Measurements from ENCODE around the gene TTC33.

The TTC33 gene

GRCh38 chr5:40494631-40495236 is 261.0 kb downstream of the TTC33 start:
- Histone ChIP-seq H3K4me1 (ENCODE audit: control insufficient read depth, low read depth, low read length) (no peaks in the 10 kb centered on the region), H3K27ac (ENCODE audit: low read length) (no peak overlapping the region), H3K27me3 (ENCODE audit: control insufficient read depth, insufficient read depth, low read length) (no peaks in the 10 kb centered on the region), H3K4me3 (ENCODE audit: low read length) (no peak overlapping the region), H3K36me3 (ENCODE audit: control insufficient read depth, low read depth, low read length) (no peaks in the 10 kb centered on the region), H3K9ac (ENCODE audit: low read length) (no peak overlapping the region), H3K9me3 (ENCODE audit: control insufficient read depth, low read depth, low read length) (no peaks in the 10 kb centered on the region)

DNA sequence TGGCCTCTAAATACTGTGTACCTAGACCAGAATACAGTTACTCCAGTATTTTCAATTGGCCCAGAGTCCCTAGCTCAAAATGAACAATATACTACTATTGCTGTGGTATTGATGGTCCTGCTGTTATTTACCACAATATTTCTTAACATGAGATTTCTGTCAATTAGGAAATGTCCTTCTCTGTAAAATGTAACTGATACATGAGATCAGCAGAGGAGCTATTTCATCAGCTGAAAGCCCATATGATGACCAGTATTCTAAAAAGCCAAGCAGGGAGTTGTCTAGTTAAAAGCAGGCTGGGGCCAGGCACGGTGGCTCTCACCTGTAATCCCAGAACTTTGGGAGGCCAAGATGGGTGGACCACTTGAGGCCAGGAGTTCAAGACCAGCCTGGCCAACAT is 263.7 kb downstream of the TTC33 start:
- Histone ChIP-seq H3K4me3 (ENCODE audit: low read length) (no peak overlapping the region), H3K36me3 (ENCODE audit: control insufficient read depth, low read depth, low read length) (no peaks in the 10 kb centered on the region), H3K9me3 (ENCODE audit: control insufficient read depth, low read depth, low read length) (no peaks in the 10 kb centered on the region), H3K27me3 (ENCODE audit: control insufficient read depth, insufficient read depth, low read length) (no peaks in the 10 kb centered on the region), H3K4me1 (ENCODE audit: control insufficient read depth, low read depth, low read length) (no peaks in the 10 kb centered on the region), H3K27ac (ENCODE audit: low read length) (no peak overlapping the region), H3K9ac (ENCODE audit: low read length) (no peak overlapping the region)

DNA sequence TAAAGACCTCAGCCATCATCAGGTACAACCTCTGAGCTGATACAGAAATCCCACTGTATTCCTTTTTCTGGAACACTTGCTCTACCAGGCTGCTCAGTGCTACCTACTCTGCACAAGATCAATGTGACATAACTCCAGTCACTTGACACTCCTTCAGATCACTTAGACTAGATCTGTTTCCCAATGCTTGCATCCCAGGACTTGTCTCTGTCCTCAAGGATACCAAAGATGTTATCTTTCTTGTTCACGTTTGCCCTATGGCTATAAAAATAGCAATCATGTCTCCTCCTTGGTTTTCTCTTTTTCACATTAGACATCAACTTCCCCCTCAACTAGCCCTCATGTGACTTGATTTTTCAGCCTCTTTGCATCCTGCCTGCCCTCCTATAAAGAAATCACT is 264.1 kb downstream of the TTC33 start:
- H3K9me3 ChIP-seq (ENCODE audit: control insufficient read depth, low read depth, low read length): no peaks in the 10 kb centered on the region
- H3K4me1 ChIP-seq (ENCODE audit: control insufficient read depth, low read depth, low read length): no peaks in the 10 kb centered on the region
- no peak overlapping the region for H3K4me3 ChIP-seq (ENCODE audit: low read length)
- no peaks in the 10 kb centered on the region for H3K36me3 ChIP-seq (ENCODE audit: control insufficient read depth, low read depth, low read length)
- H3K9ac ChIP-seq (ENCODE audit: low read length): no peak overlapping the region
- no peak overlapping the region for H3K27ac ChIP-seq (ENCODE audit: low read length)
- no peaks in the 10 kb centered on the region for H3K27me3 ChIP-seq (ENCODE audit: control insufficient read depth, insufficient read depth, low read length)

- Histone ChIP-seq H3K27me3 (ENCODE audit: control insufficient read depth, insufficient read depth, low read length) (no peaks in the 10 kb centered on the region), H3K9me3 (ENCODE audit: control insufficient read depth, low read depth, low read length) (no peaks in the 10 kb centered on the region), H3K4me3 (ENCODE audit: low read length) (no peak overlapping the region), H3K36me3 (ENCODE audit: control insufficient read depth, low read depth, low read length) (no peaks in the 10 kb centered on the region), H3K4me1 (ENCODE audit: control insufficient read depth, low read depth, low read length) (no peaks in the 10 kb centered on the region), H3K9ac (ENCODE audit: low read length) (no peak overlapping the region), H3K27ac (ENCODE audit: low read length) (no peak overlapping the region)
Observed at GRCh38 chr5:40490464-40491111, 265.2 kb downstream of the TTC33 start.

DNA sequence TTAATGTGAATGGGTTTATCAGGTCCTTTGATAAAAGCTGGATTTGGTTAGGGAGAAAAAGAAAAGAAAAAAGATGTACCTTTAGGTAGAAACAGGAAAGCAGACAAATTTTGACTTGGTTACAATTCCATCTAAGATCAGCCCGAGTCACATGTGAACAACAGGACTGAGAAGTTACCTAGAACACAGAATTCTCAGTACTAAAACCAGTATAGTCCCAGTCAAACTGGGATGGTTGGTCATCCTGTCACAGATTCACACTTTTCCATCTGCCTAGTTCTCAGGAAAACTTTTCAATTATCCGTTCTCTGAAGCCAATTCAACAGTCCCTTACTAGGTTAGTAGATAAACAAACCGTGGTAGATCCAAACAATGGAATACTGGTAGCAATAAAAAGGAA is 266.3 kb downstream of the TTC33 start:
- Histone ChIP-seq H3K9ac (ENCODE audit: low read length) (no peak overlapping the region), H3K27ac (ENCODE audit: low read length) (no peak overlapping the region), H3K4me1 (ENCODE audit: control insufficient read depth, low read depth, low read length) (no peaks in the 10 kb centered on the region), H3K9me3 (ENCODE audit: control insufficient read depth, low read depth, low read length) (no peaks in the 10 kb centered on the region), H3K36me3 (ENCODE audit: control insufficient read depth, low read depth, low read length) (no peaks in the 10 kb centered on the region), H3K27me3 (ENCODE audit: control insufficient read depth, insufficient read depth, low read length) (no peaks in the 10 kb centered on the region), H3K4me3 (ENCODE audit: low read length) (no peak overlapping the region)

DNA sequence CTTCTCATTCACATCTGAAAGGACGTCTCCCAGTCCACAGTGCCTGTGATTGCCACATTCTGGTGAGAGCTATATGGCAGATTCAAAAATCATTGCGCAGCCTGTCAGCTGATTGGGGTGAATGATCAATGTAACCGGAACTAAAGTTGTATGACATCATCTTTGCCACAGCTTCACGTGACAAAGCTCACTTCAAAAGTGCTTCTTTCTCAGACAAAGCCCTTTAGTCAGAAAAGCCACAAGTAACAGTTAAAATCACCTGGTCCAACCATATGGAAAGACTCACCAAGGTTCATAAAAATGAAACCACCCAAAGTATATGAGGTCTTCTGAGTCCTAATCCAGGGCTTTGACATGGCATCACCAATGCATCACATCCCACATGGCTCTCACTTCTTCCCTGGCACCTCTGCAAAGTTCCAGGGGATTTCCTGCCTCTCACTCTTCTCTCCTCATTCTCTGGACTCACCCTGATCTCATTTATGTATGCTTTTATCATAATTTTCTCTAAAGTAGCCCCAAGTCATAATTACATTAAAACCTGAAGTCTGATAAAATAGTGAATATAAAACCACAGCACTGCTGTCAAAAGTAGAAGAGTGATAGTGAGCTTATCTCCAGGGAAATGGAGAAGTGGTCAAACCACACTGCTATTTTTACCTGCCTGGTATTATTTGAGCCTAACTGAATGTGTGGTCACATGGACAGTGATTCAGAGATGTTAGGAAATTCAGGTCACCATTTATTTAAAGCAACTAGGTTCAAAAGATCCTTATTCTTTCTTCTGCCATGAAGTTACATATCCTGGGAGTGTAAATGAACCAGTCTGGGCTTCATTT is 269.1 kb downstream of the TTC33 start:
- H3K9ac ChIP-seq (ENCODE audit: low read length): no peak overlapping the region
- H3K4me1 ChIP-seq (ENCODE audit: control insufficient read depth, low read depth, low read length): no peaks in the 10 kb centered on the region
- no peaks in the 10 kb centered on the region for H3K9me3 ChIP-seq (ENCODE audit: control insufficient read depth, low read depth, low read length)
- no peaks in the 10 kb centered on the region for H3K27me3 ChIP-seq (ENCODE audit: control insufficient read depth, insufficient read depth, low read length)
- no peak overlapping the region for H3K4me3 ChIP-seq (ENCODE audit: low read length)
- no peak overlapping the region for H3K27ac ChIP-seq (ENCODE audit: low read length)
- no peaks in the 10 kb centered on the region for H3K36me3 ChIP-seq (ENCODE audit: control insufficient read depth, low read depth, low read length)

- Histone ChIP-seq H3K36me3 (ENCODE audit: control insufficient read depth, low read depth, low read length) (no peaks in the 10 kb centered on the region), H3K4me1 (ENCODE audit: control insufficient read depth, low read depth, low read length) (no peaks in the 10 kb centered on the region), H3K4me3 (ENCODE audit: low read length) (no peak overlapping the region), H3K9me3 (ENCODE audit: control insufficient read depth, low read depth, low read length) (no peaks in the 10 kb centered on the region), H3K27me3 (ENCODE audit: control insufficient read depth, insufficient read depth, low read length) (no peaks in the 10 kb centered on the region), H3K9ac (ENCODE audit: low read length) (no peak overlapping the region), H3K27ac (ENCODE audit: low read length) (no peak overlapping the region)
Observed at GRCh38 chr5:40485021-40485998, 270.5 kb downstream of the TTC33 start.

- Histone ChIP-seq H3K4me1 (ENCODE audit: control insufficient read depth, low read depth, low read length) (no peaks in the 10 kb centered on the region), H3K36me3 (ENCODE audit: control insufficient read depth, low read depth, low read length) (no peaks in the 10 kb centered on the region), H3K27ac (ENCODE audit: low read length) (no peak overlapping the region), H3K27me3 (ENCODE audit: control insufficient read depth, insufficient read depth, low read length) (no peaks in the 10 kb centered on the region), H3K9me3 (ENCODE audit: control insufficient read depth, low read depth, low read length) (no peaks in the 10 kb centered on the region), H3K4me3 (ENCODE audit: low read length) (no peak overlapping the region), H3K9ac (ENCODE audit: low read length) (no peak overlapping the region)
Observed at GRCh38 chr5:40484495-40484894, 271.3 kb downstream of the TTC33 start.

- H3K4me1 ChIP-seq (ENCODE audit: control insufficient read depth, low read depth, low read length): no peaks in the 10 kb centered on the region
- H3K9ac ChIP-seq (ENCODE audit: low read length): no peak overlapping the region
- H3K27ac ChIP-seq (ENCODE audit: low read length): no peak overlapping the region
- H3K4me3 ChIP-seq (ENCODE audit: low read length): no peak overlapping the region
- no peaks in the 10 kb centered on the region for H3K27me3 ChIP-seq (ENCODE audit: control insufficient read depth, insufficient read depth, low read length)
- no peaks in the 10 kb centered on the region for H3K9me3 ChIP-seq (ENCODE audit: control insufficient read depth, low read depth, low read length)
- H3K36me3 ChIP-seq (ENCODE audit: control insufficient read depth, low read depth, low read length): no peaks in the 10 kb centered on the region
Observed at GRCh38 chr5:40483316-40483715, 272.4 kb downstream of the TTC33 start.

DNA sequence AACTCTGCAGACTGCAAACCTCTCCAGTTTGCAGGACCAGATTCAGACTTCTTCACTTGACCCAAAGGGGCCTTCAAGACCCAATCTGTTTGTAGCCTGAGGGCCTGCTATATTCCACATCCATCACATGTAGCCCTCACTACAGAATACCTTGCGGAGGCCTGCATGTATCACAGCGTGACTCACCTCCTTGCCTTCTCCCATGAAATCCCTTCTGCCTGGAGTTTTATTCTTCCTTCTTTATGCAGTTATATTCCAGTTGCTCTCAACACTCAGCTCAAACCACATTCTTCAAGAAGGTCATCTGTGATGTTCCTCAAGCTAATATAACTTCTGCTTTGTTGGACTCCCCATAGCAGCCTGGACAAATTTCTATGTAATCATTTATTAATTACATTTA is 274.5 kb downstream of the TTC33 start:
- Histone ChIP-seq H3K4me3 (ENCODE audit: low read length) (no peak overlapping the region), H3K4me1 (ENCODE audit: control insufficient read depth, low read depth, low read length) (no peaks in the 10 kb centered on the region), H3K9ac (ENCODE audit: low read length) (no peak overlapping the region), H3K36me3 (ENCODE audit: control insufficient read depth, low read depth, low read length) (no peaks in the 10 kb centered on the region), H3K9me3 (ENCODE audit: control insufficient read depth, low read depth, low read length) (no peaks in the 10 kb centered on the region), H3K27me3 (ENCODE audit: control insufficient read depth, insufficient read depth, low read length) (no peaks in the 10 kb centered on the region), H3K27ac (ENCODE audit: low read length) (no peak overlapping the region)

DNA sequence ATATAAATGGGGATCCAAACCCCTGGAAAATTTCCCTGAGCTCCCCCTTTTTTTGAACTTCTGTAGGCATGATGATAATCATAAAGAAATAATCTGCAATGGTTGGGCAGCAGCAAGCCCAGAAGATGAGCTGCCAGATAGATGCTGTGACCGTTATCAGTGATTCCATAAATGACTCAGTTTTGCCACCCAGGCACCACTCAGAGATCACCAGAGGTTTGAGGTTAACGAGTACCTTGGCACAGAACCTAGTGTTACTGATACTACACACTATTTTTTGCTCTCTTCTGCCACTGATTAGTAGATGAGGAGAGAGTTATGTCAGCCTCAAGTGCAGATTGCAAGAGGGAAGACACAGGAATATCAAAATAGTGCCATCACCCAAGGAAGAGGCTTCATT is 275.4 kb downstream of the TTC33 start:
- H3K9ac ChIP-seq (ENCODE audit: low read length): no peak overlapping the region
- no peaks in the 10 kb centered on the region for H3K9me3 ChIP-seq (ENCODE audit: control insufficient read depth, low read depth, low read length)
- H3K36me3 ChIP-seq (ENCODE audit: control insufficient read depth, low read depth, low read length): no peaks in the 10 kb centered on the region
- H3K27me3 ChIP-seq (ENCODE audit: control insufficient read depth, insufficient read depth, low read length): no peaks in the 10 kb centered on the region
- no peak overlapping the region for H3K27ac ChIP-seq (ENCODE audit: low read length)
- H3K4me1 ChIP-seq (ENCODE audit: control insufficient read depth, low read depth, low read length): no peaks in the 10 kb centered on the region
- no peak overlapping the region for H3K4me3 ChIP-seq (ENCODE audit: low read length)
